K562 (cell line): ENCODE results near the gene CARM1. TPM values are rescaled to one million over a fixed set of nuclear protein-coding genes. Genes with fewer than 3 reads are reported as not detected.
A peak's percentile ranks its signal among the peaks of the same experiment; 100 is the strongest.

Source experiments
- CCNT2 ChIP-seq: IDR thresholded peaks from 2 replicates; pipeline ENCODE4 v1.6.1; 2011; ENCODE audit warnings: borderline replicate concordance, low read depth, mild to moderate bottlenecking, moderate library complexity, mixed read lengths, low read length; ENCODE audit not compliant: insufficient read length; ENCODE audit errors: extremely low read depth
- CHD2 ChIP-seq: IDR thresholded peaks from 2 replicates; pipeline ENCODE4 v1.6.1; 2011; ENCODE audit warnings: low read depth, low read length
- CREM ChIP-seq: IDR thresholded peaks from 2 replicates; pipeline ENCODE4 v1.6.1; 2014; ENCODE audit warnings: antibody characterized with exemption, low read depth
- CTBP1 ChIP-seq: fragments of 450-650 bp; IDR thresholded peaks from 2 replicates; pipeline ENCODE4 v1.6.1; 2016; ENCODE audit warnings: borderline replicate concordance
- HLTF ChIP-seq: fragments of 450-650 bp; IDR thresholded peaks from 2 replicates; pipeline ENCODE4 v1.6.1; 2016
- HMGN3 ChIP-seq: IDR thresholded peaks from 2 replicates; pipeline ENCODE4 v1.6.1; 2011; ENCODE audit warnings: borderline replicate concordance, low read depth, mild to moderate bottlenecking, mixed read lengths, low read length; ENCODE audit not compliant: insufficient read length; ENCODE audit errors: extremely low read depth
- PHF21A ChIP-seq: fragments of 450-650 bp; IDR thresholded peaks from 2 replicates; pipeline ENCODE4 v1.6.1; 2017; ENCODE audit warnings: low read depth, borderline replicate concordance
- RCOR1 ChIP-seq, 2 experiments: IDR thresholded peaks; 2 replicates each; pipeline ENCODE4 v1.6.1; 2012; ENCODE audit warnings: low read depth in 2 of 2, low read length in 2 of 2, borderline replicate concordance in 1 of 2, improper control_type of control experiment in 1 of 2
- SMAD4 ChIP-seq: fragments of 250-450 bp; sonication (Bioruptor Pico); conservative IDR thresholded peaks from 2 replicates; pipeline ENCODE4 v1.8.0; 2021; ENCODE audit warnings: inconsistent platforms, mild to moderate bottlenecking, moderate library complexity
- SREBF1 ChIP-seq: fragments of 150-350 bp; IDR thresholded peaks from 2 replicates; pipeline ENCODE4 v1.6.1; 2014; ENCODE audit warnings: antibody characterized with exemption, low read depth, low read length, borderline replicate concordance
- SRF ChIP-seq, 2 experiments: fragments of 250-450, 450-650 bp in 1 of 2; sonication (Bioruptor Pico) in 1 of 2; sonication (generic) in 1 of 2; formaldehyde crosslinking; IDR thresholded peaks; 2 replicates each; pipeline versions ENCODE4 v1.5.0 to v1.5.1; 2020 to 2022; ENCODE audit warnings: mild to moderate bottlenecking in 1 of 2, missing genetic modification reagents in 1 of 2
- STAT5B ChIP-seq: fragments of 250-450 bp; sonication (Bioruptor Pico); IDR thresholded peaks from 2 replicates; pipeline ENCODE4 v1.8.0; 2021; ENCODE audit warnings: mild to moderate bottlenecking, inconsistent platforms
- TCF3 ChIP-seq: sonication (generic); formaldehyde crosslinking; IDR thresholded peaks from 2 replicates; pipeline ENCODE4 v1.4.0; 2020; ENCODE audit warnings: mild to moderate bottlenecking, missing genetic modification reagents
- TFAP4 ChIP-seq: sonication (generic); formaldehyde crosslinking; IDR thresholded peaks from 2 replicates; pipeline ENCODE4 v1.8.0; 2022; ENCODE audit warnings: missing genetic modification reagents, mild to moderate bottlenecking, moderate library complexity, borderline replicate concordance
- XRCC4 ChIP-seq: IDR thresholded peaks from one replicate; pipeline ENCODE4 v1.6.1; 2011; ENCODE audit not compliant: insufficient read depth, insufficient read length; ENCODE audit errors: extremely low read depth
- ZBTB33 ChIP-seq: sonication (generic); formaldehyde crosslinking; IDR thresholded peaks from 2 replicates; pipeline ENCODE4 v1.8.1; 2023; ENCODE audit warnings: mild to moderate bottlenecking, missing genetic modification reagents
- ZNF639 ChIP-seq, 2 experiments: fragments of 200-800 bp in 1 of 2; sonication (Bioruptor generic) in 1 of 2; sonication (generic) in 1 of 2; formaldehyde crosslinking in 1 of 2; IDR thresholded peaks in 1 of 2; conservative IDR thresholded peaks in 1 of 2; 2 replicates each; pipeline versions ENCODE4 v1.5.0 to v1.6.1; 2016 to 2020; ENCODE audit warnings: missing compliant biosample characterization in 1 of 2, missing genetic modification characterization in 1 of 2, missing genetic modification reagents in 1 of 2
- ZNF740 ChIP-seq, 3 experiments: fragments of 200-800 bp in 1 of 3; sonication (Bioruptor generic) in 1 of 3; sonication (generic) in 1 of 3; formaldehyde crosslinking in 1 of 3; IDR thresholded peaks; 2 replicates each; pipeline versions ENCODE4 v1.6.1 to v1.8.0; 2016 to 2022; ENCODE audit warnings: mild to moderate bottlenecking in 2 of 3, missing compliant biosample characterization in 2 of 3, missing genetic modification characterization in 2 of 3, missing genetic modification reagents in 1 of 3
- polyA plus RNA-seq, 8 experiments: library from polyadenylated mRNA; depleted of rRNA in 4 of 8; stranded (reverse) in 5 of 8; unstranded in 3 of 8; fragments of >200 nt; fragmentation: Nextera tagmentation in 2 of 8; fragmentation: Illumina TruSeq in 1 of 8; extraction: Ambion mirVana in 2 of 8; extraction: Trizol in 1 of 8; gene quantifications; 2 replicates each; pipeline versions ENCODE4 v1.2.1 to v1.2.3, GENCODE V29; 2011 to 2014; ENCODE audit warnings: inconsistent platforms in 1 of 8, missing spikeins in 1 of 8
- total RNA-seq, 7 experiments: library from RNA; depleted of rRNA in 6 of 7; stranded (reverse); fragments of >200 nt in 6 of 7; fragmentation: Illumina TruSeq in 2 of 7; extraction: Trizol in 2 of 7; gene quantifications; 2 replicates each; pipeline versions ENCODE4 v1.2.1 to v1.2.3, GENCODE V29; 2011 to 2021; ENCODE audit warnings: low replicate concordance in 1 of 7

The CARM1 gene
- total and polyA plus RNA-seq, 9 of the 15 experiments (the other 6 are each of a cell fraction or from before 2014, with no cell fraction given), result 0.36 to 86.0 (median 29.7) TPM

- TF ChIP-seq CHD2 (peak; percentile 69), CTBP1 (peak; percentile 86), XRCC4 (no peak), HLTF (no peak), CCNT2 (peak; percentile 90), PHF21A (no peak), CREM (peak; percentile 96), STAT5B (CRISPR knock-in tag) (no peak), ZNF740 (CRISPR knock-in tag; IDR thresholded peaks at IDR 0.05) (0 out of 2 replicates have a peak, but pooled peaks have one; percentile 46), ZNF740 (tag; IDR thresholded peaks at IDR 0.05) (no peak), HMGN3 (peak; percentile 88), SREBF1 (0 out of 2 replicates have a peak, but pooled peaks have one; percentile 26), TCF3 (CRISPR knock-in tag) (peak; percentile 30; the same call in 1 of the 2 replicates), TFAP4 (CRISPR knock-in tag) (peak; percentile 53), RCOR1 (IDR thresholded peaks at IDR 0.05; ENCODE audit: borderline replicate concordance in 1 of 2, low read depth in 2 of 2, low read length in 2 of 2) (peak in 1 of 2 experiments; percentile 25; a peak in 1 of 4 replicates), ZBTB33 (peak; percentile 75), SMAD4 (CRISPR knock-in tag) (0 out of 2 replicates have a peak, but pooled peaks have one; percentile 38), ZNF639 (CRISPR knock-in tag; conservative IDR thresholded peaks at IDR 0.05 in 1 of 2, IDR thresholded peaks at IDR 0.05 in 1 of 2) (peak in 1 of 2 experiments; percentile 99; a peak in 2 of 4 replicates), SRF (CRISPR knock-in tag; IDR thresholded peaks at IDR 0.05) (peak in 1 of 2 experiments; percentile 83; a peak in 2 of 4 replicates)
Observed at GRCh38 chr19:10870955-10871603, at the start of gene CARM1 (continued).
